ENCODE results near the gene LAMC2. TPM values are rescaled to one million over a fixed set of nuclear protein-coding genes. Genes with fewer than 3 reads are reported as not detected.

LAMC2 gene
- total RNA-seq, 1 donor from 2014 or later: 0.36 TPM

GRCh38 chr1:183234660-183235476, 48.8 kb downstream of the LAMC2 start:
- H3K27me3 Mint-ChIP-seq (ENCODE audit: insufficient read depth, low read depth): peaks cover 5% of the 10 kb centered on the region
- H3K9me3 Mint-ChIP-seq: no peaks in the 10 kb centered on the region
- peaks cover 32% of the 10 kb centered on the region for H3F3A ChIP-seq (ENCODE audit: low read depth)
- peaks cover 33% of the 10 kb centered on the region for H3K4me1 ChIP-seq
- H3K4me3 Mint-ChIP-seq: peak overlapping the region; percentile 74
- H3K4me3 ChIP-seq: peak overlapping the region; percentile 29
- H3K27ac ChIP-seq: peak overlapping the region; percentile 51
- peak overlapping the region; percentile 66 for H2AFZ ChIP-seq (replicated peaks)
- peak overlapping the region; percentile 95 for H3K27ac Mint-ChIP-seq
- no peaks in the 10 kb centered on the region for H3K27me3 ChIP-seq
- no peak overlapping the region for H3K9ac ChIP-seq
- H3K9me3 ChIP-seq (ENCODE audit: low read depth): no peaks in the 10 kb centered on the region
- no peaks in the 10 kb centered on the region for H4K20me1 ChIP-seq (ENCODE audit: low read depth)
- no peaks in the 10 kb centered on the region for H3K79me2 ChIP-seq (ENCODE audit: low read depth)
- peaks cover 41% of the 10 kb centered on the region for H3K4me1 Mint-ChIP-seq
- no peaks in the 10 kb centered on the region for H3K36me3 ChIP-seq
- H3K36me3 Mint-ChIP-seq: no peaks in the 10 kb centered on the region
- H3K4me2 ChIP-seq: peak overlapping the region; percentile 67
- DNase-seq (ENCODE audit: low spot score): peak; percentile 85
- TF ChIP-seq CTCF (IDR thresholded peaks at IDR 0.05) (peak; percentile 73), EZH2phosphoT487 (IDR thresholded peaks at IDR 0.05) (no peak), EZH2 (IDR thresholded peaks at IDR 0.05) (no peak)

- peak overlapping the region; percentile 95 for H3K27ac Mint-ChIP-seq
- H3K4me3 ChIP-seq: no peak overlapping the region
- peak overlapping the region; percentile 67 for H3K4me2 ChIP-seq
These were observed 49.4 kb downstream of the LAMC2 start for GRCh38 chr1:183235503-183235902.

GRCh38 chr1:183236158-183236725, 50.2 kb downstream of the LAMC2 start:
- no peak overlapping the region for H2AFZ ChIP-seq (replicated peaks)
- DNase-seq (ENCODE audit: low spot score): peak; percentile 68
- H3K27me3 ChIP-seq: no peaks in the 10 kb centered on the region
- Mint-ChIP-seq H3K9me3 (no peaks in the 10 kb centered on the region), H3K27me3 (ENCODE audit: insufficient read depth, low read depth) (peaks cover 5% of the 10 kb centered on the region), H3K4me3 (no peak overlapping the region), H3K36me3 (no peaks in the 10 kb centered on the region), H3K27ac (no peak overlapping the region), H3K4me1 (peaks cover 38% of the 10 kb centered on the region)
- no peak overlapping the region for H3K4me3 ChIP-seq
- peaks cover 33% of the 10 kb centered on the region for H3K4me1 ChIP-seq
- no peaks in the 10 kb centered on the region for H4K20me1 ChIP-seq (ENCODE audit: low read depth)
- H3K27ac ChIP-seq: no peak overlapping the region
- H3K9me3 ChIP-seq (ENCODE audit: low read depth): no peaks in the 10 kb centered on the region
- H3K79me2 ChIP-seq (ENCODE audit: low read depth): no peaks in the 10 kb centered on the region
- peaks cover 32% of the 10 kb centered on the region for H3F3A ChIP-seq (ENCODE audit: low read depth)
- H3K9ac ChIP-seq: no peak overlapping the region
- no peak overlapping the region for H3K4me2 ChIP-seq
- H3K36me3 ChIP-seq: no peaks in the 10 kb centered on the region
- TF ChIP-seq CTCF (IDR thresholded peaks at IDR 0.05) (no peak), EZH2 (IDR thresholded peaks at IDR 0.05) (no peak), EZH2phosphoT487 (IDR thresholded peaks at IDR 0.05) (no peak)

More at GRCh38 chr1:183235503-183235902, 49.4 kb downstream of the LAMC2 start:
- Mint-ChIP-seq H3K4me1 (peaks cover 41% of the 10 kb centered on the region), H3K27me3 (ENCODE audit: insufficient read depth, low read depth) (peaks cover 5% of the 10 kb centered on the region), H3K9me3 (no peaks in the 10 kb centered on the region), H3K36me3 (no peaks in the 10 kb centered on the region), H3K4me3 (peak overlapping the region; percentile 74)
- TF ChIP-seq CTCF (IDR thresholded peaks at IDR 0.05): no peak
- no peak for TF ChIP-seq EZH2phosphoT487 (IDR thresholded peaks at IDR 0.05)
- TF ChIP-seq EZH2 (IDR thresholded peaks at IDR 0.05): no peak
- Histone ChIP-seq H3K27me3 (no peaks in the 10 kb centered on the region), H3K4me1 (peaks cover 33% of the 10 kb centered on the region), H3K79me2 (ENCODE audit: low read depth) (no peaks in the 10 kb centered on the region), H3K9ac (no peak overlapping the region), H3F3A (ENCODE audit: low read depth) (peaks cover 32% of the 10 kb centered on the region), H3K9me3 (ENCODE audit: low read depth) (no peaks in the 10 kb centered on the region), H3K27ac (peak overlapping the region; percentile 51), H4K20me1 (ENCODE audit: low read depth) (no peaks in the 10 kb centered on the region), H3K36me3 (no peaks in the 10 kb centered on the region), H2AFZ (replicated peaks) (peak overlapping the region; percentile 66)
- no peak for DNase-seq (ENCODE audit: low spot score)

All from neural progenitor cell (in vitro differentiated cells).